ENCODE measurements around the gene GNL1. TPM values are rescaled to one million over a fixed set of nuclear protein-coding genes. Genes with fewer than 3 reads are reported as not detected.

The GNL1 gene
- total RNA-seq, 1 donor from 2014 or later: 54.8 TPM

GRCh38 chr6:30493643-30494250 is 62.5 kb downstream of the GNL1 start:
- H3K4me1 ChIP-seq: peaks cover 45% of the 10 kb centered on the region
- no peaks in the 10 kb centered on the region for H3K9me3 ChIP-seq
- H3K27me3 ChIP-seq: no peaks in the 10 kb centered on the region
- no peak for ATAC-seq
- intact Hi-C loops (cut with DNase I): loop anchor here (5.0 kb wide), 1 partner anchor 39 kb away; no protein-coding TSS in a partner anchor
- peaks cover 45% of the 10 kb centered on the region for H3K36me3 ChIP-seq
- peak overlapping the region; percentile 93 for H3K4me3 ChIP-seq
- no peak for DNase-seq
- TF ChIP-seq CTCF (IDR thresholded peaks at IDR 0.05): peak; percentile 10
- H3K27ac ChIP-seq: peak overlapping the region; percentile 47

- Histone ChIP-seq H3K27me3 (no peaks in the 10 kb centered on the region), H3K4me1 (peaks cover 45% of the 10 kb centered on the region), H3K27ac (peak overlapping the region; percentile 68), H3K9me3 (no peaks in the 10 kb centered on the region), H3K4me3 (peak overlapping the region; percentile 93), H3K36me3 (peaks cover 45% of the 10 kb centered on the region)
- no peak for TF ChIP-seq CTCF (IDR thresholded peaks at IDR 0.05)
- intact Hi-C loops (cut with DNase I): loop anchor here (5.0 kb wide), 1 partner anchor 40 kb away; no protein-coding TSS in a partner anchor
- ATAC-seq (no peak), DNase-seq (no peak)
Observed at GRCh38 chr6:30491991-30492952, 64.0 kb downstream of the GNL1 start.

Small RNA genes within 50 kb of the gene (microRNA-seq; reads per million reads assigned to microRNA genes)
- 26.8 reads per million, percentile 49 among the genes with 10 or more reads in this experiment for gene MIR877 (ENCODE audit: borderline microRNAs expressed)

Other genes with a start within 250 kb of the GNL1 start
- gene TRIM39, start 229.6 kb downstream of the GNL1 start, total RNA-seq: 11.5 TPM
- 29.3 TPM for gene RPP21, start 211.3 kb downstream of the GNL1 start, total RNA-seq
- 1,028 TPM for gene HLA-E, start 67.0 kb downstream of the GNL1 start, total RNA-seq
- 6.9 TPM for gene PRR3, start 806 bp upstream of the GNL1 start, total RNA-seq
- gene ABCF1, start 15.0 kb upstream of the GNL1 start, total RNA-seq: 42.5 TPM
- gene PPP1R10, start 60.8 kb upstream of the GNL1 start, total RNA-seq: 68.3 TPM
- gene MRPS18B, start 61.4 kb upstream of the GNL1 start, total RNA-seq: 48.9 TPM
- 7.8 TPM for gene ATAT1, start 70.4 kb upstream of the GNL1 start, total RNA-seq
- gene C6orf136, start 90.6 kb upstream of the GNL1 start, total RNA-seq: 22.8 TPM
- 27.4 TPM for gene DHX16, start 116.5 kb upstream of the GNL1 start, total RNA-seq
- gene PPP1R18, start 130.2 kb upstream of the GNL1 start, total RNA-seq: 72.8 TPM
- 9.5 TPM for gene NRM, start 134.5 kb upstream of the GNL1 start, total RNA-seq
- gene MDC1, start 160.8 kb upstream of the GNL1 start, total RNA-seq: 32.8 TPM
- 243 TPM for gene TUBB, start 163.9 kb upstream of the GNL1 start, total RNA-seq
- 175 TPM for gene FLOT1, start 186.2 kb upstream of the GNL1 start, total RNA-seq
- gene IER3, start 188.1 kb upstream of the GNL1 start, total RNA-seq: 35.4 TPM